Activated CD8-positive, alpha-beta memory T cell treated with anti-CD3 and anti-CD28 coated beads, Interleukin-2, amount 50 U/mL, for 24 hours (primary cell): ENCODE results near the gene ARID3A.
"Not testable (repeated sequence)": the region's sequence is repeated elsewhere in the genome, so short reads cannot be mapped to it uniquely, and the experiment has no call there.

Experiments
- DNase-seq: peaks from one replicate; pipeline ENCODE4 v3.0.0-alpha.2; 2020; ENCODE audit errors: extremely low read depth

Gene ARID3A

DNA sequence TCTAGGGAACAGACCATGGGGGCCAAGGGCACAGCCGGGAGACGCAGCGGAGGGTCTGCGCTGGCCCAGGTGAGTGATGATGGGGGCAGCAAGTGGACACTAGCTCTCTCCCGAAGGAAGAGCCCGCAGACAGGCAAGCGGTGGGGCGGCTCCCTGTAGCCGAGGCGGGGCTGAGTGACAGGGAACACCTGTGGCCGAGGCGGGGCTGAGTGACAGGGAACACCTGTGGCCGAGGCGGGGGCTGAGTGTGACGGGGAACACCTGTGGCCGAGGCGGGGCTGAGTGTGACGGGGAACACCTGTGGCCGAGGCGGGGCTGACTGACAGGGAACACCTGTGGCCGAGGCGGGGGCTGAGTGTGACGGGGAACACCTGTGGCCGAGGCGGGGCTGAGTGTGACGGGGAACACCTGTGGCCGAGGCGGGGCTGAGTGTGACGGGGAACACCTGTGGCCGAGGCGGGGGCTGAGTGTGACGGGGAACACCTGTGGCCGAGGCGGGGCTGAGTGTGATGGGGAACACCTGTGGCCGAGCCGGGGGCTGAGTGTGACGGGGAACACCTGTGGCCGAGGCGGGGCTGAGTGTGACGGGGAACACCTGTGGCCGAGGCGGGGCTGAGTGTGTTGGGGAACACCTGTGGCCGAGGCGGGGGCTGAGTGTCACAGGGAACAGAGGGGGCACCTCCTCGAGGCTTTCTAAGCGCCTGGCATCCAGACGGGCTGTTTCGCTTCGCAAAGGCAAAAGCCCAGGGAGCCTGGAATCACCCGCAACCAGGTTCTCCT lies 34.2 kb upstream of the ARID3A start:
- DNase-seq, result not testable (repeated sequence)

DNA sequence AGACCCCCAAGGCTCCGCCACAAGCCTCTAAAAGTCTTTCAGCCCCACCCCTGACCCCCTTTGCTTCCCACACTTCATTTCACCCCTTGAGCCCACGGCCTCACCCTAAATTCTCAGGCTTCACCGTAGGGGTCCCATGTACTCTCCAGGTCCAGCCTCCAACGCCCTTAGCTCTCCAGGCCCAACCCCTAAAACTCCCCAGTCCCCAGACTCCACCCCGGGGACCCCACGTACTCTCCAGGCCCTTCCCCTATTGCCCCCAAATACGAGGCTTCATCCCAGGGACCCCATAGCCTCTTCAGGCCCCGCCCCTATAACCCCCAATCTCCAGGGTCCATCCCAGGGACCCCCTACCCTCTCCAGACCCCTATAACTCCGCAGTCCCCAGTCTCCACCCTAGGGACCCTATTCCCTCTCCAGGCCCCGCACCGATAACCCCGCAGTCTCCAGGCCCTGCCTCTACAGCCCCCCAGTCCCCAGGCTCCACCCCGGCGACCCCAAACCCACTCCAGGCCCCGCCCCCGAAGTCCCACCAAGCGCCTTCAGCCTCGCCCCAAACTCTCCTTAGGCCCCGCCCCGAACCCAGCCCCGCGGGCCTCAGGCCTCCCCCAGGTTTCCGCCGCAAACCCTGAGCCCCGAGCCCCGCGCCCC lies 33.5 kb upstream of the ARID3A start:
- no peak for DNase-seq

DNA sequence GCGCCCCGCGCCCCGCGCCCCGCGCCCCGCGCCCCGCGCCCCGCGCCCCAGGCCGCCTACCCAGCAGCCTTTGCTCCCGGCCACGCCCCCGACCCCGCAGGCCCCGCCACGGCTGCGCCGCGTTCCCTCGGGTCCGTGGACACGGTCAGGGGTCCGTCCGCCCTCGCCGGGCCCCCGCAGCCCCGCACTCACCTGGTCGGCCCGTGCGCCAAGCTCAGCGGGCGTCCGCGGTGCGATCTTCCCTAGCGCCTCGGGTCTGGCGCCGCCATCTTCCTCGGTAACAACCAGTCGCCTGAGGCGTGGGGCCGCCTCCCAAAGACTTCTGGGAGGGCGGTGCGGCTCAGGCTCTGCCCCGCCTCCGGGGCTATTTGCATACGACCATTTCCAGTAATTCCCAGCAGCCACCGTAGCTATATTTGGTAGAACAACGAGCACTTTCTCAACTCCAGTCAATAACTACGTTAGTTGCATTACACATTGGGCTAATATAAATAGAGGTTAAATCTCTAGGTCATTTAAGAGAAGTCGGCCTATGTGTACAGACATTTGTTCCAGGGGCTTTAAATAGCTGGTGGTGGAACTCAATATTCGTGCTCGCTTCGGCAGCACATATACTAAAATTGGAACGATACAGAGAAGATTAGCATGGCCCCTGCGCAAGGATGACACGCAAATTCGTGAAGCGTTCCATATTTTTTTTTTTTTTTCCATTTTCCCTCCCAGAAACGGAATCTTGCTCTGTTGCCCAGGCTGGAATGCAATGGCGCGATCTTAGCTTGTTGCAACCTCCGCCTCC lies 32.7 kb upstream of the ARID3A start, which contains the start of the genes MED16 and RNU6-9:
Gene MED16, minus strand, starts transcription at position 294 of the 796 bp plus-strand sequence. CDS start 2,056 bp downstream, outside the sequence.
Gene RNU6-9, plus strand, starts transcription at position 591 of the 796 bp plus-strand sequence.
- peak; percentile 67 for DNase-seq

DNA sequence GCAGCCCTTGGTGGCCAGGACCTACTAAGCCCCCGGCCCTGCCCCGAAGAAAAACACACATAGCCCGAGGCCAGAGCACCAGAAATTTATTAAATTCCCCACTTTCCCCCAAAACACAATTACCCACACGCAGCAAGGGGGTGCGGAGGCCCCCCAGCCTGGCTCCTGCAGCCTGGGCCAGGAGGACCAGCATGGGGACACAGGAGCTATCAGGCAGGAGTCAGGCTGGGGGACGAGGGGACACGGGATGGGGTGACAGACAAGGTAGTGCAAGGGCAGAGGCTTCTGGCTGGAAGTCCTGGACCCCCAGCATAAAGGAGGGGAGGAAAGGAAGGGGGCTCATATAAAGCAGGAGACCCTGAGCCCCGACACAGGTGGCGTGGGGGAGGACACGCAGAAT lies 29.4 kb upstream of the ARID3A start:
- no peak for DNase-seq

DNA sequence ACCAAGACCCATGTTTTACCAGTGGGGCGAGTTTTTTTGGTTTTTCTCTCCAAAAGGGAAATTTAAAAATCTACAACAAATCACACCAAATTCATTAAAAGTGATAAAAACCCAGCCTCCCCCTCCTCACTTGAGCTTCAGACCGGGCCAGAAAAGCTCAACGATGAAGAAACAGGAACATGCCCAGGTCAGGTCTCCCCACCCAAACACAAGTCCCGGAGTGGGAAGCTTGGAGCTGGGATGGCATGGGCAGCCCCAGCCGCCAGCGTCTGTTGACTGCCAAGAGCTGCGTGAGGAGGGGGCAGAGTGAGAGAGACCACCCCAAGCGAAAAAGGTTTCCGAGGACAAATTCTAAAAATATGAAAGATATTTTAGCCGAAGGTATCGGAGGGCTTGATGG lies 28.8 kb upstream of the ARID3A start:
- no peak for DNase-seq

DNA sequence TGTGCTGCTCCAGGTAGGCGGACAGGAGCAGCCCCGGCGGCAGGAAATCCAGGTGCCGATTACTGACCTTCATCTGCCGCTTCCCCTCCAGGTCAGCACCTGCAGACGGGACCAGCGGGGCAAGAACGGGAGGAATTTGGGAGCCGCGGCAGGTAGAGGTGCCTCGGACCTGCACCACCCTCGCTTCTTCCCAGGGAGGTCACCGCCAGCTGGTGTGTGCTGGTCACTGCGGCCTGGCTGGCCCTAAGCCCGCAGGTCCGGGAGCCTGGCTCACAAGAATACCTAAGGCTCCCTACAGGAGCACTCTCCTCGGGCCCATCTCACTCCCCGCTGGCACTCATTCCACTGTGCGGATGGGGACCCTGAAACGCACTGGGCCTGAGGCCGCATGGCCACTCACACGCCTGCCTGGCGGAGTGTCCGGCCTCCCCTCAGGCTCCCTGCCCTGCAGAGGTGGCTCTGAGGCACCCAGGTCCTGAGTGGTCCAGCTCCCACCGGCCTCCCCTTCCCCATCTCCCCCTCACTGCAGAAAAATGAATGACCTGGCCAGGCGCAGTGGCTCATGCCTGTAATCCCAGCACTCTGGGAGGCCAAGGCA lies 28.3 kb upstream of the ARID3A start:
- no peak for DNase-seq

DNA sequence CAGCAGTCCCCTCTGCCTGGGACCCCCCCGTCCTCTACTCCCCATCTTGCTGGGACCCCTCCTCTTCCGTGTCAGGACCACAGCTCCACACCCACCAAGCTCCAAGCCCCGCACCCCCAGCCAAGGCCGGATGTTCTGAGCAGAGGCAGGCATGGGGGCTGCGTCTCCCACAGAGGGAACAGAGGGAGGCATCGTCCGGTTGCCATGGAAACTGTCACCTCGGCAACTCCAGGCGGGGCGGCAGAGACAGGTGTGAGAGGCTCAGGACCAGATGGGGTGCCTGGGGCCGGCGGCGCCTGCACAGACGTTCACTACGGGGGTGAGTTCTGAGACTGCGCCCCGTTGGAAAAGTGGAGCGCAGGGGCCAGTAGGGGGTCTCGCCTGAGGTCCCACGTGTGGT lies 27.2 kb upstream of the ARID3A start:
- DNase-seq, result no peak

DNA sequence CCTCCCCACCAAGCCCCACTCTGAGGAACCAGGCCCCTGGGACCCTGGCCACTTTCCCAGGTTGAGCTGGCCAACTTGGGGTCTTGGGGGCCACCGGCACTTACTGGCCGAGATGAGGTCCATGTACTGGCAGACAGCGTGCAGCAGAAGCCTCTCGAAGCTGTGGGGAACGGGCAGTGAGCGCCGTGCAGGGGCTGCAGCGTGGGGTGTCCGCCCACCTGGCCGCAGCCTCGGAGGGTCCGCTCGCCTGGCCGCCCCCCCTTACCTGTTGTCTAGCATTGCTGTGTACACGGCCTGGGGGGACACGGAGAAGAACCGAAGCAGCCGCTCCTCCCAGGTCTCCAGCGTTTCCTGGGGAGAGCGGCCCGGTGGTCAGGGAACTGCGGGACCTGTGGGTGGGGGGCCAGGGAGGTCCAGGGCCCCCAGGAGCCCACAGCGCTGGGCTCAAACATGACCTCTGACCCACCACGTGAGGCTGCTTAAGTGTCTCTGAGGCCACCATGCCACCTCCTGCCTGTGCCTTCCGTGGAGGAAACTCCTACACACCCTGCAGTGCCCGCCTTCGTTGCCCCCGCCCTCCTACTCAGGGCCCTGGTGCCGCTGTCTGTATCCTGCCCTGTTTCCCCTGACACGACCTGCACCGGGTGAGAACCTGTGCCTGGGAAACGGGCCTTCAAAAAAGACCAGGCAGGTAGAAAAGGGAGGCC lies 26.3 kb upstream of the ARID3A start:
- DNase-seq, result no peak

DNA sequence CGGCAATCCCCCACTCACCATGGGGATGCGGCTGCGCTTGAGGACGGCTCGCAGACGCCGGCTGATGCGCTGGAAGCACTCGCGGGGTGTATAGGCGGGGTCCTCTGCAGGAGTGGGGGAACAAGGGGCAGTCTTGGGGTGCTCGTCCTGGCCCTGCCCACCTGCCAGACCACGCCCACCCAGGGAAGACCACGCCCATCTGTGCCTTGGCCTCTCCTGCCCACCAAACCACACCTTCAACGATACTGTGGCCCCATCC lies 25.9 kb upstream of the ARID3A start:
- no peak for DNase-seq

DNA sequence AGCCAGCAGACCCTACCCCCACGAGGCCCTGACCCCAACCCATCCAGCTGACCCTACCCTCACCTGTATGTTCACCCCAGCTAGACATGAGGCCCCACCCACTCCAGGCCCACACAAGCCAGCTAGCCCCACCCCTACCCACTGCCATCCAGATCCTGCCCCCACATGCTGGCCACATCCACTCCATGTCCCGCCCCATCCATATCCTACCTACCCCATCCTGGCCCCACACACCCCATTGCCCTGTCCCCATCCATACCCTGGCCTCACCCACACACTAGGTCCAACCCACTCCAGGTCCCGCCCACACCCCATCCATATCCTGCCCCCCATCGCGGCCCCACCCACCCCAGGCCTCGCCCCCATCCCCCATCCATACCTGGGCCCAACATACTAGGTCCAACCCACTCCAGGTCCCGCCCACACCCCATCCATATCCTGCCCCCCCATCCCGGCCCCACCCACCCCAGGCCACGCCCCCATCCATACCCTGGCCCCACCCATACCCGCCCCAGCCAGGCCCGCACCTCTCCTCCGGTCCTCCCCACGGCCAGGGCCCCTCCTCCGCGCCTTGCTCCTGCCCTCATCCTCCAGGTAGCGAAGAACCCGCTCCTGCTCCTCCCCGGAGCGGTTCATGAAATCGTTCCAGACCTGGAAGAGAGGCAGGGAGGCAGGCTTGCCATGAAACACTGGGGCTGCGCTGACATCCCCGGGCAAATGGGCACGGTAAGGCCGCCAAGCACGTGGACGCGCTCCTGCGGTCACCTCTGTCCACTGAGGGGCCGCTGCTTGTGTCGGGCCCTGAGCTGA lies 25.3 kb upstream of the ARID3A start:
- DNase-seq, result no peak

DNA sequence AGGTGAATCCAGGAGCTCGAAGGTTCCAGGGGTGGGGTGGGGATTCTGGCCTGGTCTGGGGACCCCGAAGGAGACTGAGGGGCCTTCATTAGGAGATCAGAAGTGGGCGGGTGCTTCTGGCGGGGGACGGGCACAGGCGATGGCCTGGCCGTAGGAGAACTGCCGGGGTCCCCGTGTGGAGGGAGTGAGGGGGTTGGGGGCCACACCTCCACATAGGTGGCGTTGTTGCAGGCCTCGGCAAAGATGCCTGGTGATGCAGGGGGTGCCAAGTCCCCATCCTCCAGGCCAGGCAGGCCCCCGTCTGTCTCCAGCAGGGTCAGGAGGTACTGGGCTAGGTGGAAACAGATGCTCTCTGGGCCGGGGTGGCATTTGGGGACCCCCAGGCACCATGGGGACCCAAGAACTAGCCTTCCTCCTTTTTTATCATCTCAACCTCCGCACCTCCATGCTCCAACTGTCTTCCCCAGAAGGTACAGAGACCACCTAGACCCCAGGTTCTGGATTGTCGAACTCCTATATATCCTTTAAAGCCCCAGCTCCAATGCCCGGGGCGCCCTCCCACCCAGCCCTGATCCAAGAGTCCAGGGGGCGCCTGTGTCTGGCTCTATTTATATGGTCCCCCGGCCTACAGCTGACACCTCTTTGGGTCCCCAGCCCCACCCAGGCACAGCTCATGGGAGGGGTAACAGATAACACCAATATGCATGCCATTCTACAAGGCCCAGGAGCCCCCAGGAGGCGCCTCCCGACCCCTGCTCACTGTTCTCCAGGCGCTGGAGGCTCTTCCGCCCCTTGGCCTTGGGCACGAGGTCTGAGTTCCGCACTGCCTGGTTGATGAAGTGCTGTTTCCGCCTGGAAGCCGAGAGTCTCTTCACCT lies 24.4 kb upstream of the ARID3A start:
- no peak for DNase-seq

DNA sequence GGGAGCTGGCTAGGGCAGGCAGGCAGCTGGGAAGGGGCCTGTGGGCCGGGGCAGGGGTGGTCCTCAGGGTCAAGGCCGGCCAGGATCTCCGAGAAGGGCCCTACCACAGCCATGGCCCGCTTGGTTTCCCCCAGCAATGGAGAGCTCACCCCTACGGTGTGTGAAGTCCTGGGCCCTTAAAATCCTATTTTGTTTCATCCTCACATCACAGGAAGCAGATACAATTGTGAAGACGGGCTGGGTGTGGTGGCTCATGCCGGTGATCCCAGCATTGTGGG lies 23.8 kb upstream of the ARID3A start:
- DNase-seq, result no peak

DNA sequence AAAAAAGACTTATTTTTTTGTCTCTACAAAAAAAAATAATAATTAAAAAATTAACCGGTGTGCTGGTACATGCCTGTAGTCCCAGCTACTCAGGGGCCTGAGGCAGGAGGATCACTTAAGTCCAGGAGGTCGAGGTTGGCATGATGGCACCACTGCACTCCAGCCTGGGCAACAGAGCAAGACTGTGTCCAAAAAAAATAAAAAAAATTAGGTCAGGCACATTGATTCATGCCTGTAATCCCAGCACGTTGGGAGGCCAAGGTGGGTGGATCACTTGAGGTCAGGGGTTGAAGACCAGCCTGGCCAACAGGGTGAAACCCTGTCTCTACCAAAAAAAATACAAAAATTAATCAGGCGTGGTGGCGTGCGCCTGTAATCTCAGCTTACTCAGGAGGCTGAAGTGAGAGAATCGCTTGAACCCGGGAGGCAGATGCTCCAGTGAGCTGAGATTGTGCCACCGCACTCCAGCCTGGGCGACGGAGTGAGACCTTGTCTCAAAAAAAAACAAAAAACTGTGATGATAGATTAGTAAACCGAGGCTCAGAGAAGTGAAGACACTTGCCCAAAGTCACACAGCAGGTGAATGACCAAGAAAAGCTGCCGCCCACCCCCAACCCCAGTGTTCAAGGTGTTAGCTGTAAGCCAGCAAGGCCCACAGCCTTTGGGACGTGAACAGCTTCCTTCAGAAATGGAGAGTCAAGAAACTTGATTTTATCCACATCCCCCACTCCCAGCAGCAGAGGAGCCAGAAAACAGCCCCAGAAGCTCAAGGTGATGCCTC lies 23.2 kb upstream of the ARID3A start:
- no peak for DNase-seq

DNA sequence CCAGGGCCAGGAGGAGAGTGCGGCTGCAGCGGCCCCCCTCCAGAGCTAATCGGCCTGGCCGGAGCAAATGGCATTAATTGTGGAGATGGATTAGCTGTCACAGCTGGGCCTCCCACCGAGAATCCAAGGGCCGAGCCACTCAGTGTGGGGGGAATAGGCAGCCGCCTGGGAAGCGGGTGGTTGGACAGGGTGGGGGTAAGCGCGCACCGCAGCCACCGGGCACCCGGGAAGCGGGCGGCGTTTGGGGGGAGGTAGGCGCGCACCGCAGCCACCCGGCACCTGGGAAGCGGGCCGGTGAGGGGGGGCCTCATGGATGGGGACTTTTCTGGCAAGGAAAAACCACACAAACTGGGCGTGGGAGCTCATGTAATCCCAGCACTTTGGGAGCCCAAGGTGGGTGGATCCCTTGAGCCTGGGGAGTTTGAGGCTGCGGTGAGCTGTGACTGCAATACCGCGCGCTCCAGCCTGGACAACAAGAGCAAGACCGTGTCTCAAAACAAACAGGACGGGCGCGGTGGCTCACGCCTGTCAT lies 22.5 kb upstream of the ARID3A start:
- DNase-seq, result no peak

DNA sequence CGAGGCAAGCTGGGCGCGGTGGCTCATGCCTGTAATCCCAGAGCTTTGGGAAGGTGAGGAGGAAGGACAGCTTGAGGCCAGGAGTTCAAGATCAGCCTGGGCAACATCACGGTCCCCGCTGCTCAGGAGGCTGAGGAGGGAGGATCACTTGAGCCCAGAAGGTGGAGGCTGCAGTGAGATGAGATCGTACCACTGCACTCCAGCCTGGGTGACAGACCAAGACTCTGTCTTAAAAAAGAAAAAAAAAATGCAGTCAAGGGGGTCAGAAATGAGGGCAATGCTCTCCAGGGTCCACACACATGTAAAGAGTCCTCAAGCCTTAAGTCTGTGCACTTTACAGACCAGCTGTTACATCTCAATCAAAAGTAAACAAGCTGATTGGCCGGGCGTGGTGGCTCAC lies 21.3 kb upstream of the ARID3A start:
- no peak for DNase-seq

DNA sequence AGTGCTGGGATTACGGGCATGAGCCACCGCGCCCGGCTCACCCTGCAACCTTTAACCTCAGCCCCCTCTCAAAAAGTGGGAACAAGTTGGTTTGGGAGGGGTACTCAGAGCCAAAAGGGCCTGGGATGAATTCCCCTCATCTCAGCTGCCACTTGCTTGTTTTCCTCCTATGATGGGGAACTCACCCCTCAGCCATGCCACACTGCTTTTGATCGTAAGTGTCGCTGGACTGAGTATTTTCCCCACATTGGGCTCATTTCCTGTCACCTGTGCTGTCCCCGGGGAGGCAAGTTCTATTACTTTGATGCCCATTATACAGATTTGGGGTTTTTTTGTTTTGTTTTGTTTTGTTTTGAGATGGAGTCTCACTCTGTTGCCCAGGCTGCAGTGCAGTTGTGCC lies 19.4 kb upstream of the ARID3A start:
- DNase-seq, result no peak

DNA sequence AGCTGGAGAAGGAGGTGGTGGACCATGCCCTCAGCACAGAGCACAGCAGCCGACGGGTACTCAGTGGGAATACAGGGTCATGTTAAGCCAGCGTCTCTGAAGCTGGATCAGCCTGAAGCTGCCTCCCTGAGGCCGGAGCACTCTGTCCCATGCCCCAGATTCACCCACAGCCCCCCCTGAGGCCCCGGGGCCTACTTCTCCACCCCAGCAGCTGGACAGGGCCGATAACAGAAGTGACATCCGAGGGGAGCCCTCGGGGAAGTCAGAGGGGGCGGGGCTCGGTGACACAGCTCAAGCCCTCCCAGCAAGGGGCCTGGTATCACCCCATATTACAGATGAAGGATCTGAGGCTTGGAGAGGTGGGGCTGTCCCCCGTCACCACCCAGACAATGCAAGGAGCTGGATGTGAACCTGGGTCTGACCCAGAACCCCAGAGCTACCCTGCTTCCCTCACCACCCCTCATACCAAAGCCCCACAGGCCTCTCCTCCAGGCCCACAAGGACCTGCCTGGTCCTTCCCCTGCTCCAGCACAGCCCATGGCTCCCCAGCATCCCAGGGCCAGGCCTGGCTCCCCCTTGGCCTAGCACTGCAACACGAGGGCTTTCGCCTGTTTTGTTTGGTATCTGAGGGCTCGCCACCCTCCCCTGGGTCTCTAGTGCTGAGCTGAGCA lies 18.5 kb upstream of the ARID3A start:
- no peak for DNase-seq

DNA sequence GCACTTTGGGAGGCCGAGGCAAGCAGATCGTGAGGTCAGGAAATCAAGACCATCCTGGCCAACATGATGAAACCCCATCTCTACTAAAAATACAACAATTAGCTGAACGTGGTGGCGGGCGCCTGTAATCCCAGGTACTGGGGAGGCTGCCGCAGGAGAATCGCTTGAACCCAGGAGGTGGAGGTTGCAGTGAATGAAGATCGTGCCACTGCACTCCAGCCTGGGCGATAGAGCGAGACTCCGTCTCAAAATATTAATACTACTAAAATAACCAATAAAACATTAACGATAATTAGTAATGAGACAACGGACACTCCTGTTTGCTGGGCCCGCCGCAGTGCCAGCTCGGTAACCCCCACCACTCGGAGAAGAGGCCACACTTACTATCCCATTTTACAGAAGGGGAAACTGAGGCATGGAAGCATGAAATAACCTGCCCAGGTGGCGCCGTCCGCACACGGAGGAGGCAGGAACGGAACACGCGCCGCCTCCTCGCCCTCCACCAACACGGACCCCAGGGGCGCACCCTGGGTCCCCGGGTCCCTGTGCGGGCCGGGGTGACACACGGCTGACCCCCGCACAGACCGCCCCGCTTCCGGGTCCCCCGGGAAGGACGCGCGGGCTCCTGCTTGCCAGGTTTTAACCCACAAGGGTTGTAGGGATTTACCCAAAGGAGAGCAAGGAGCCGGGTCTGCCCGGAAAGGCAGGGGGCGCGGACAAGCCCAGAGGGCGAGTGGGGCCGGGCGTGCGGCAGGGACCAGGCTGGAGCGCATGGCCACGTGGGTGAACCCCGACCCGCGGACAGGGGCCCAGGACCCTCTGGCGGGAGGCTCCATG lies 14.4 kb upstream of the ARID3A start:
- DNase-seq, result no peak
